ENCODE results near the gene ZNF556. TPM values are rescaled to one million over a fixed set of nuclear protein-coding genes. Genes with fewer than 3 reads are reported as not detected.

Gene ZNF556
- polyA plus RNA-seq, 1 donor, result 0.13 TPM

GRCh38 chr19:2905918-2906519 is 38.9 kb downstream of the ZNF556 start:
- H3K27ac ChIP-seq (ENCODE audit: low read length), result no peak overlapping the region
- H3K27me3 ChIP-seq (ENCODE audit: control insufficient read depth, insufficient read depth, low read length), result no peaks in the 10 kb centered on the region
- DNase-seq, result no peak
- peaks cover 14% of the 10 kb centered on the region for H3K9me3 ChIP-seq (ENCODE audit: control insufficient read depth, low read depth, low read length)
- no peak overlapping the region for H3K4me3 ChIP-seq (ENCODE audit: low read length)
- no CpG with 5 or more reads among the region's 11 CpGs for WGBS (ENCODE audit: insufficient coverage, low lambda C conversion rate)
- peaks cover 9% of the 10 kb centered on the region for H3K4me1 ChIP-seq (ENCODE audit: control insufficient read depth, insufficient read depth, low read length)
- H3K36me3 ChIP-seq (ENCODE audit: control insufficient read depth, insufficient read depth, low read length), result peaks cover 5% of the 10 kb centered on the region

GRCh38 chr19:2906631-2907195 is 39.6 kb downstream of the ZNF556 start:
- DNase-seq, result no peak
- peaks cover 9% of the 10 kb centered on the region for H3K4me1 ChIP-seq (ENCODE audit: control insufficient read depth, insufficient read depth, low read length)
- WGBS (ENCODE audit: insufficient coverage, low lambda C conversion rate), result no CpG with 5 or more reads among the region's 20 CpGs
- H3K4me3 ChIP-seq (ENCODE audit: low read length), result no peak overlapping the region
- H3K27me3 ChIP-seq (ENCODE audit: control insufficient read depth, insufficient read depth, low read length), result no peaks in the 10 kb centered on the region
- H3K36me3 ChIP-seq (ENCODE audit: control insufficient read depth, insufficient read depth, low read length), result peaks cover 5% of the 10 kb centered on the region
- H3K9me3 ChIP-seq (ENCODE audit: control insufficient read depth, low read depth, low read length), result peaks cover 21% of the 10 kb centered on the region
- H3K27ac ChIP-seq (ENCODE audit: low read length), result no peak overlapping the region

GRCh38 chr19:2912306-2912705 is 45.2 kb downstream of the ZNF556 start:
- Histone ChIP-seq H3K4me1 (ENCODE audit: control insufficient read depth, insufficient read depth, low read length) (no peaks in the 10 kb centered on the region), H3K27ac (ENCODE audit: low read length) (no peak overlapping the region), H3K9me3 (ENCODE audit: control insufficient read depth, low read depth, low read length) (peaks cover 57% of the 10 kb centered on the region), H3K27me3 (ENCODE audit: control insufficient read depth, insufficient read depth, low read length) (no peaks in the 10 kb centered on the region), H3K36me3 (ENCODE audit: control insufficient read depth, insufficient read depth, low read length) (peaks cover 27% of the 10 kb centered on the region), H3K4me3 (ENCODE audit: low read length) (no peak overlapping the region)
- no CpG with 5 or more reads among the region's 5 CpGs for WGBS (ENCODE audit: insufficient coverage, low lambda C conversion rate)
- DNase-seq, result no peak

DNA sequence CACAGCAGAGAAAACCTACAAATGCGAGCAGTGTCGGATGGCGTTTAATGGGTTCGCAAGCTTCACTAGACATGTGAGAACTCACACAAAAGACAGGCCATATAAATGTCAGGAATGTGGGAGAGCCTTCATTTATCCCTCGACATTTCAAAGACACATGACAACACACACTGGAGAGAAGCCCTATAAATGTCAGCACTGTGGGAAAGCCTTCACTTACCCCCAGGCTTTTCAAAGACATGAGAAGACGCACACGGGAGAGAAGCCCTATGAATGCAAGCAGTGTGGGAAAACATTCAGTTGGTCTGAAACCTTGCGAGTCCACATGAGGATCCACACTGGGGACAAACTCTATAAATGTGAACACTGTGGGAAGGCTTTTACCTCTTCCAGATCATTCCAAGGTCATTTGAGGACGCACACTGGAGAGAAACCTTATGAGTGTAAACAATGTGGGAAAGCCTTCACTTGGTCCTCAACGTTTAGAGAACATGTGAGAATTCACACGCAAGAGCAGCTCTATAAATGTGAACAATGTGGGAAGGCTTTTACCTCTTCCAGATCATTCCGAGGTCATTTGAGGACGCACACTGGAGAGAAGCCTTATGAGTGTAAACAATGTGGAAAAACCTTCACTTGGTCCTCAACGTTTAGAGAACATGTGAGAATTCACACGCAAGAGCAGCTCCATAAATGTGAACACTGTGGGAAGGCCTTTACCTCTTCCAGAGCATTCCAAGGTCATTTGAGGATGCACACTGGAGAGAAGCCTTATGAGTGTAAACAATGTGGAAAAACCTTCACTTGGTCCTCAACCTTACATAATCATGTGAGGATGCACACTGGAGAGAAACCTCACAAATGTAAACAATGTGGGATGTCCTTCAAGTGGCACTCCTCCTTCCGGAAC is 50.4 kb downstream of the ZNF556 start:
- H3K36me3 ChIP-seq (ENCODE audit: control insufficient read depth, insufficient read depth, low read length), result peaks cover 34% of the 10 kb centered on the region
- WGBS (ENCODE audit: insufficient coverage, low lambda C conversion rate), result 90% methylated on average over 2 of the region's 16 CpGs

DNA sequence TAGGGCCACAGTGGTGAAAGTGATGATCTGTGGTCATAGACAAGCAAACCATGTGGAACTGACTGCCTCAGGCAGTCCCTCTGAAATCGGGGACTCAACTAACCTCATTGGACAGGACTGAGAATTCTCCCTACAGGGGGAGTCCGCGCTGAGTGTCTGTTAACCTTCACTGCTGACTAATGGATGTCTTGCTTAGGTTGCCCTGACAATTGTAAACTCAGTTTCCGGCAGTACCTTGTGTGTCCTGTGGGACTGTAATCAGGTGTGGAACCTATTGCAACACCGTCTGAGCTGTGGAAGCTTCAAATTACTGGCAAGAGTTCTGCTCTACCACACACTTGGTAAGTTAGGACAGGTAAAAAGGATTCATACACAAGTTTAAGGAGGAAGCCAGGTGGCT is 55.9 kb downstream of the ZNF556 start:
- Histone ChIP-seq H3K4me1 (ENCODE audit: control insufficient read depth, insufficient read depth, low read length) (no peaks in the 10 kb centered on the region), H3K4me3 (ENCODE audit: low read length) (no peak overlapping the region), H3K27ac (ENCODE audit: low read length) (no peak overlapping the region), H3K36me3 (ENCODE audit: control insufficient read depth, insufficient read depth, low read length) (peaks cover 6% of the 10 kb centered on the region), H3K27me3 (ENCODE audit: control insufficient read depth, insufficient read depth, low read length) (no peaks in the 10 kb centered on the region), H3K9me3 (ENCODE audit: control insufficient read depth, low read depth, low read length) (peaks cover 24% of the 10 kb centered on the region)
- WGBS (ENCODE audit: insufficient coverage, low lambda C conversion rate), result no CpG with 5 or more reads among the region's 5 CpGs
- peak in 1 of 2 donors; percentile 12 for DNase-seq

More for the DNA sequence above, 50.4 kb downstream of the ZNF556 start:
- Histone ChIP-seq H3K27ac (ENCODE audit: low read length) (no peak overlapping the region), H3K4me3 (ENCODE audit: low read length) (no peak overlapping the region), H3K9me3 (ENCODE audit: control insufficient read depth, low read depth, low read length) (peaks cover 49% of the 10 kb centered on the region), H3K27me3 (ENCODE audit: control insufficient read depth, insufficient read depth, low read length) (no peaks in the 10 kb centered on the region), H3K4me1 (ENCODE audit: control insufficient read depth, insufficient read depth, low read length) (no peaks in the 10 kb centered on the region)
- DNase-seq, result no peak

DNA sequence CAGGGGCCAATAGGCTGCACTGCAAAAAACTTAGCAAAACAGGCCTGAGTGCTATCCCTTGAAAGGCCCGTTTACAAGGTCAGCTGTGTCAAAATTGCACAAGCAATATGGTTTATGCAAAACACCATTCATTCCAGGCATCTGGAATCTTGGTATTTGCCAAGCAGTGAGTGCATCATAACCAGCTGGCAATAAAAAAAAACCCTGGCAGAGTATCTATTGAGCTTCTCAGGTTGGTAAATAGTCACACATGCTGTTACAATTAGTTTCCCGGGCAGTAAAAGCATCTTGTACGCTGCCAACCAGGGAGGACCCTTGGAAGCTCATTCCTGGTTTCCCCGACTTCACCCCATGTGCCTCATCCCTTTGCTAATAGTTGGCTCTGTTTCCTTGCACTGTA is 56.4 kb downstream of the ZNF556 start:
- DNase-seq, result no peak
- H3K27me3 ChIP-seq (ENCODE audit: control insufficient read depth, insufficient read depth, low read length), result no peaks in the 10 kb centered on the region
- H3K4me3 ChIP-seq (ENCODE audit: low read length), result no peak overlapping the region
- H3K9me3 ChIP-seq (ENCODE audit: control insufficient read depth, low read depth, low read length), result peaks cover 22% of the 10 kb centered on the region
- H3K36me3 ChIP-seq (ENCODE audit: control insufficient read depth, insufficient read depth, low read length), result peaks cover 4% of the 10 kb centered on the region
- H3K4me1 ChIP-seq (ENCODE audit: control insufficient read depth, insufficient read depth, low read length), result no peaks in the 10 kb centered on the region
- H3K27ac ChIP-seq (ENCODE audit: low read length), result no peak overlapping the region
- WGBS (ENCODE audit: insufficient coverage, low lambda C conversion rate), result no CpG with 5 or more reads among the region's 4 CpGs

GRCh38 chr19:2926341-2927031 is 59.4 kb downstream of the ZNF556 start:
- H3K27ac ChIP-seq (ENCODE audit: low read length), result no peak overlapping the region
- DNase-seq, result no peak
- peaks cover 20% of the 10 kb centered on the region for H3K9me3 ChIP-seq (ENCODE audit: control insufficient read depth, low read depth, low read length)
- no peaks in the 10 kb centered on the region for H3K4me1 ChIP-seq (ENCODE audit: control insufficient read depth, insufficient read depth, low read length)
- H3K36me3 ChIP-seq (ENCODE audit: control insufficient read depth, insufficient read depth, low read length), result peaks cover 4% of the 10 kb centered on the region
- no CpG with 5 or more reads among the region's 53 CpGs for WGBS (ENCODE audit: insufficient coverage, low lambda C conversion rate)
- H3K27me3 ChIP-seq (ENCODE audit: control insufficient read depth, insufficient read depth, low read length), result no peaks in the 10 kb centered on the region
- no peak overlapping the region for H3K4me3 ChIP-seq (ENCODE audit: low read length)

- H3K27me3 ChIP-seq (ENCODE audit: control insufficient read depth, insufficient read depth, low read length), result no peaks in the 10 kb centered on the region
- H3K4me3 ChIP-seq (ENCODE audit: low read length), result no peak overlapping the region
- H3K4me1 ChIP-seq (ENCODE audit: control insufficient read depth, insufficient read depth, low read length), result no peaks in the 10 kb centered on the region
- H3K36me3 ChIP-seq (ENCODE audit: control insufficient read depth, insufficient read depth, low read length), result peaks cover 4% of the 10 kb centered on the region
- peaks cover 20% of the 10 kb centered on the region for H3K9me3 ChIP-seq (ENCODE audit: control insufficient read depth, low read depth, low read length)
- no CpG with 5 or more reads among the region's 18 CpGs for WGBS (ENCODE audit: insufficient coverage, low lambda C conversion rate)
- no peak overlapping the region for H3K27ac ChIP-seq (ENCODE audit: low read length)
- DNase-seq, result no peak
Measured at GRCh38 chr19:2927032-2927430, 59.9 kb downstream of the ZNF556 start.

All from large intestine (tissue), 3 donors.